HG03469 (cell line): Measurements from ENCODE around the gene PRR36.

Experiments used
- ATAC-seq: cut with Tn5 transposase; IDR thresholded peaks from one replicate; pipeline ENCODE4 v1.9.1; 2021; ENCODE audit warnings: mild to moderate bottlenecking, moderate library complexity, moderate number of reproducible peaks; ENCODE audit not compliant: unreplicated experiment

The PRR36 gene

GRCh38 chr19:7823686-7824301 lies 50.4 kb downstream of the PRR36 start:
- no peak for ATAC-seq

GRCh38 chr19:7822910-7823515 lies 51.2 kb downstream of the PRR36 start:
- ATAC-seq, result no peak

GRCh38 chr19:7820588-7820987 lies 53.6 kb downstream of the PRR36 start:
- no peak for ATAC-seq

- no peak for ATAC-seq
These were observed 54.9 kb downstream of the PRR36 start for GRCh38 chr19:7819337-7819736.

- no peak for ATAC-seq
These were observed 55.4 kb downstream of the PRR36 start for GRCh38 chr19:7818806-7819205.
